Epithelial cell of proximal tubule (primary cell): ENCODE measurements around the gene E2F2. TPM values are rescaled to one million over a fixed set of nuclear protein-coding genes. Genes with fewer than 3 reads are reported as not detected.
A peak's percentile ranks its signal among the peaks of the same experiment; 100 is the strongest.

Experiments
- DNase-seq: peaks from one replicate; pipeline ENCODE4 v3.0.0-alpha.2; 2011; ENCODE audit warnings: low read depth
- H3K4me3 ChIP-seq: 2 replicates; pipeline ENCODE4 v1.5.1; 2011; ENCODE audit warnings: low read depth, mild to moderate bottlenecking, low read length
- total RNA-seq: library from RNA; depleted of rRNA; stranded (reverse); fragments of >200 nt; gene quantifications from 2 replicates; pipeline ENCODE4 v1.2.3, GENCODE V29; 2015
- TF ChIP-seq, protein P1 (sequence below): conservative IDR thresholded peaks from 2 replicates; pipeline ENCODE4 v1.5.1; 2012; ENCODE audit warnings: low read depth, mild to moderate bottlenecking, low read length

E2F2 gene
- total RNA-seq, 1 donor from 2014 or later = 4.0 TPM

GRCh38 chr1:23479666-23479941 is 51.4 kb downstream of the E2F2 start:
- no peak overlapping the region for H3K4me3 ChIP-seq
- no peak for DNase-seq
- TF ChIP-seq, protein P1, sequence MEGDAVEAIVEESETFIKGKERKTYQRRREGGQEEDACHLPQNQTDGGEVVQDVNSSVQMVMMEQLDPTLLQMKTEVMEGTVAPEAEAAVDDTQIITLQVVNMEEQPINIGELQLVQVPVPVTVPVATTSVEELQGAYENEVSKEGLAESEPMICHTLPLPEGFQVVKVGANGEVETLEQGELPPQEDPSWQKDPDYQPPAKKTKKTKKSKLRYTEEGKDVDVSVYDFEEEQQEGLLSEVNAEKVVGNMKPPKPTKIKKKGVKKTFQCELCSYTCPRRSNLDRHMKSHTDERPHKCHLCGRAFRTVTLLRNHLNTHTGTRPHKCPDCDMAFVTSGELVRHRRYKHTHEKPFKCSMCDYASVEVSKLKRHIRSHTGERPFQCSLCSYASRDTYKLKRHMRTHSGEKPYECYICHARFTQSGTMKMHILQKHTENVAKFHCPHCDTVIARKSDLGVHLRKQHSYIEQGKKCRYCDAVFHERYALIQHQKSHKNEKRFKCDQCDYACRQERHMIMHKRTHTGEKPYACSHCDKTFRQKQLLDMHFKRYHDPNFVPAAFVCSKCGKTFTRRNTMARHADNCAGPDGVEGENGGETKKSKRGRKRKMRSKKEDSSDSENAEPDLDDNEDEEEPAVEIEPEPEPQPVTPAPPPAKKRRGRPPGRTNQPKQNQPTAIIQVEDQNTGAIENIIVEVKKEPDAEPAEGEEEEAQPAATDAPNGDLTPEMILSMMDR = no peak

DNA sequence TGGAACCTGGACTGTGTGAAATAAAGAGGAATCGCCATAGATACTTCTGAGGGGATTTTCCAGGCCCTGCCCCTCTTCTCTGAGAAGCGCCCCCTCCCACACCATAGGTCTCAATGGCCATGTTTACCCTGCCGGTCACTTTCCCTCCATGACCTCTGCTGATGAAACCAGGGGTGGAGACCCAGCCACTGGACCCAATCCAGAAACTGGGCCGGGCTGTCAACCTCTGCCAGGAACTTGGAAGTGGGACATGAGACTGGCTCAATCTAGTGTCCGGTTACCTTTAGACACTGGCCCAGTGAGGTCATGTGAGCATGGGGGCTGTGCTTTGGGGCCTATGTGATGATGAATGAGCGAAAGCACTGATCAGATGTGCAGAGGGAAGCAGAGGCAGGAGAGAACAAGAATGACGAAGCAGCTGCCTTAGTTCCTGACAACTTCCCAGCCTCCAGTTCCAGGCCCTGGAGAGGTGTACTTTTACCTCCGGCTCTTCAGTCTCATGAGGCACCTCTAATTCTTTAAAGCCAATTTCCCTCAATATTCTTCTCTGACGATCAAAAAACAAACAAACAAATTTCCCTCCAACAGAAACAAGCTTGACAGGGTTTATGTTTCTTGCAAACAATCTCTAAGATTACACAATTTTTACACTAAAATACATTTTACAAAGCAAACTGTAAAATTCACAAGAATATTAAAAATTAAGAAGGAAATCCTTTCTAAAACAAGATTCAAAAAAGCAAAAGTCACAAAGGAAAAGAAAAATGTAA is 52.0 kb downstream of the E2F2 start:
- TF ChIP-seq, protein P1 = no peak
- peak; percentile 45 for DNase-seq
- no peak overlapping the region for H3K4me3 ChIP-seq

GRCh38 chr1:23477359-23478144 is 53.5 kb downstream of the E2F2 start:
- TF ChIP-seq, protein P1 = no peak
- no peak for DNase-seq
- no peak overlapping the region for H3K4me3 ChIP-seq

GRCh38 chr1:23475641-23476040 is 55.4 kb downstream of the E2F2 start:
- H3K4me3 ChIP-seq = no peak overlapping the region
- DNase-seq = no peak
- TF ChIP-seq, protein P1 = no peak

- no peak for DNase-seq
- H3K4me3 ChIP-seq = no peak overlapping the region
- TF ChIP-seq, protein P1 = no peak
These were observed 55.9 kb downstream of the E2F2 start for GRCh38 chr1:23475134-23475628.

GRCh38 chr1:23473037-23473800 is 57.8 kb downstream of the E2F2 start:
- DNase-seq = peak; percentile 56
- H3K4me3 ChIP-seq = no peak overlapping the region
- TF ChIP-seq, protein P1 = no peak
